GM19397 (cell line): Measurements from ENCODE around the gene TSSK6.

Experiments
- ATAC-seq: cut with Tn5 transposase; IDR thresholded peaks from one replicate; pipeline ENCODE4 v1.9.1; 2021; ENCODE audit warnings: mild to moderate bottlenecking, moderate library complexity; ENCODE audit not compliant: unreplicated experiment

The TSSK6 gene

DNA sequence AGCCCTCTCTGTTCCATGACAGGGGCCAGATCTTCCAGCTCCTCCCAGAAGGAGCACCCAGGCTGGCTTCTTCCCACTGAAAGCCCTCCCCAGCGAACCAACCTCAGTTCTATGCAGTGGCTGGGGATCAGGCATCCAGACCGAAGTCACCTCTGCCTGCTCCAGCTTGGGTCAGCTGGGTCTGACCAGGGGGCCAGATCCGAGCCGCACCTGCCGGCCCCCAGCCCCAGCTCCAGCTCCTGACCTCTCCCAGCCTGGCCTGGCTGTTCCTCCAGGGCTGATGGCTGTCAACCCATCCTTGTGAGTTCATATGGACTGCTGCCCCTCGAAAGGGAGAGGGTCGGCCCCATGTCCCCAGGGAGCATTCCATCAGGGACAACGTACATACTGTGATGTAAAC is 8.0 kb downstream of the TSSK6 start:
- ATAC-seq, result no peak

- no peak for ATAC-seq
These were observed 8.8 kb downstream of the TSSK6 start for GRCh38 chr19:19506592-19506991.

- ATAC-seq, result no peak
These were observed 9.6 kb downstream of the TSSK6 start for GRCh38 chr19:19505669-19506326.

- ATAC-seq, result no peak
These were observed 10.3 kb downstream of the TSSK6 start for GRCh38 chr19:19504754-19505668.

DNA sequence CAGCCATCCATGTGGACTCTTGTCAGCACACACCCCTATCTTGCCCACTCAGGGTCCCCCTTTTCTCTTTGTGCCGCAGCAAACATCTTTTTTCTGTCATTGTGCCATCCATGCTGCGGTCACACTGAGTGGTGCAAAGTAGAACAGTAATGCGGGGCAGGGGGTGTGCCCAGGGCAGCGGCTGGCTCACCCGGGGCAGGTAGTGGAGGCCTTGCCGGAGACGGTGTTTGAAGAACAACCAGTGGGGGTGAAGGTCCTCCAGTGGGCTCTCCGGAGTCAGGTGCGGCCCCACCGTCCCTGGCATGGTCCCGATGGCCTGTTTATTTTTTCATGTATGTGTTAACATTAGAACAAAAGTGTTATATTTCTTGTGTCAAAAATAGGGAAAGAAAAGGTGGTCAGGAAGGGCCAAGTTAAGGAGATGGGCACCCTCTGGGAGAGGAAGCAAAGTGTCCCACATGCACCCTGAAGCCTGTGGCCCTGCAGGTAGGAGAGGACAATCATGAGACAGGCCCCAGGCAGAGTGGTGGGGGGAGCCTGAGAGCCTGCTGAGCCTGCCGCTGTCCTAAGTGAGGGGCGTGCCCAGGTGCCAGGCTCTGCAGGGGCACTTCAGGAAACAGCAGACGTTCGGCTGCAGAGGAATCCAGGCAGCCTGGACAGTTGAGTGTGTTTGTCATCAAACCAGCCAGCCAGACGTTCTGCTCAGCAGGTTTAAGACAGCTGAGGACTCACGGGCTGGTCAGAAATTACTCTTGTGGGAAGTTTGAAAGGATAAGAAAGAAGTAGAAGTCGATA is 12.3 kb downstream of the TSSK6 start:
- ATAC-seq, result no peak

GRCh38 chr19:19502281-19502680 is 13.1 kb downstream of the TSSK6 start:
- no peak for ATAC-seq

DNA sequence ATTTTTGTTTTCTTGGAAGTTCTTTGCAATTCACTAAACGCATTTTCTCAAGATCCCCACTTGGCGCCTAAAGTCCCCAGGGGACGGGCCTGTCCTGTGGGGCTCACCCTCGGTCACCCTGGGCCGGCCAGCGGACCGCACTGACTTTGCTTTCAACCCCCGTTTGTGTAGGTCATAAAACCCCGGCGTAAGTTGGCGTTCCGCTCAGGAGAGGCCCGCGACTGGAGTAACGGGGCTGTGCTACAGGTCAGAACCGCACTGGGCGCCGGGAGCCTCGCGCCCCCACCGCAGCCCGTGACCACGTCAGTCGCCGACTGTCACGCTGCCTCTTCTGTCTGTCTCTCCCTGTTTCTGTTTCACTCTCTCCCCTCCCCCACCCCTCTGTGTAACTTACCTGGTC is 13.6 kb downstream of the TSSK6 start:
- ATAC-seq, result no peak

DNA sequence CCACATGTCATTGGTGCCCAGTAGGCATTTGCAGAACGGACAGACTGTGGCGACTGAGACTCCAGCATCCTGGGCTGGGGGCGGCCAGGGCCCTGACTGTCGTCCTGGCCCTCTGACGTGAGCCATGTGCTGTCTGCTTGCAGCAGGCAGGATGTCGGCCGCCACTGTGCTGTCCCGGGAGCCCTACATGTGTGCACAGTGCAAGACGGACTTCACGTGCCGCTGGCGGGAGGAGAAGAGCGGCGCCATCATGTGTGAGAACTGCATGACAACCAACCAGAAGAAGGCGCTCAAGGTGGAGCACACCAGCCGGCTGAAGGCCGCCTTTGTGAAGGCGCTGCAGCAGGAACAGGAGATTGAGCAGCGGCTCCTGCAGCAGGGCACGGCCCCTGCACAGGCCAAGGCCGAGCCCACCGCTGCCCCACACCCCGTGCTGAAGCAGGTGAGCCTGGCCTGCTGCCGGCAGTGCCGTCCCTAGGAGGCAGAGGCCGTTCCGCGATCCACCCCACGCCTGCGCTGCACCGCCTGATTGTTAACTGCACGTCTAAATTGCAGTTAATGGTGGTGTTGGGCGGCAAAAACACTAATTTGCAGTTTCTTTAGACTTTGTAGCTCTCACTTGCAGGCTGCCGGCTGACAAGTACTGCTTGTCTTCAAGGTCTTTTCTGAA is 14.2 kb downstream of the TSSK6 start:
- no peak for ATAC-seq

DNA sequence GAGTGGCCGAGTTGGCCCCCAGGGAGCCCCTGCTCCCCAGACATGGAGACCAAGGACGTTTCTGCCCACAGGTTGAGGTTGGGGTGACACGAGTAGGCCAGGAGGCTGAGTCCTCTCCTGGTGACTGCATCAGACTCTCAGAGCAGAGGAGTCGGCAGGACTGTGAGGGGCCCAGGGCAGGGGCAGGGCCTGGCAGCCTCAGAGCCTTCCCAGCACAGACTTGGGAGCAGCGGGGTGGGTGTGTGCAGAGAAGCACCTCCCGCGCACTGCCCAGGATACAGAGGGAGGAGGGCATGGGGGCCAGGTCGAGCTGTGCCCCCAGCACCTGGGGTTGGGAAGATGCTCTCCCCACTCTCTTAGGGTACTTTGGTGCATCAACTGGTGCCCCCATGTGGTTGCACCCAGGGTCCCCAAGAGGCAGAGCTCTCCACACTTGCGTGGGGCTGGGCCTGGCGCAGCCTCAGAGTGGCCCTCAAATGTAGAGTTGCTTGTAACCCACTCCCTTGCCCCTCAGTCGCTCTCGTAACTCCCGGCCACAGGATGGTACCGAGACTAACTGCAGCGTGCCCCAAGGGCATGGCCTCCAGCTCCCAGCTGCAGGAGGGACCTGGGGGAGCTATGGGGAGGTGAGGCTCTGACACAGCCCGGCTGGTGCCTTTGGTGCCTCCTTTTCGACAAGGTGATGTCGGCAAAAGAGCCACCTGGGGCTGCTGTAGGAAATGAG is 15.9 kb downstream of the TSSK6 start:
- ATAC-seq, result no peak

DNA sequence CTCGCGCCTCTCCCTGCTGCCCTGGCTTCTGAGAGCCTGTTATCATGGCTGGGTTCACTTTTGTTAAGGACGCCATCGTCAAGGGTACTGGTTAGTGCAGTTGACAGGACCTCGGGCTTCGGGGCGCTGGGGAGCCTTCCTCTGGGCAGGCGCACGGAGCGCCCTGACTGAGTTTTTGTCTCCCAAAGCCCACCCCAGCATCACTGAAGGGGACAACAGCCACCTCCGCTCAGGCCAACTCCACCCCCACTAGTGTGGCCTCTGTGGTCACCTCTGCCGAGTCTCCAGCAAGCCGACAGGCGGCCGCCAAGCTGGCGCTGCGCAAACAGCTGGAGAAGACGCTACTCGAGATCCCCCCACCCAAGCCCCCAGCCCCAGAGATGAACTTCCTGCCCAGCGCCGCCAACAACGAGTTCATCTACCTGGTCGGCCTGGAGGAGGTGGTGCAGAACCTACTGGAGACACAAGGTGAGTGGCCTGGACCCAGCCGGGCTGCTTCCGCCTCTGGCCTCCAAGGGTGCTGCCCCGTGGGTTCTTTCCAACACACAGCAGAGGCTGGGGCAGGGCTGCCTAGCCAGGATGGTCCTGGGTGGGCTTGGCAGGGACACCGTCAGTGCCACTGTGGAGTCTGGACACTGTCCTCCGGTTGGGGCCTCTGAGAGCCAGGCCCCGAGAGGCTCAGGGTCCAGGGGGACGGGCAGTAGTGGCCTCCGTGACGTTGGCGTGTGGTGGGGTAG is 16.9 kb downstream of the TSSK6 start:
- no peak for ATAC-seq

- no peak for ATAC-seq
These were observed 19.4 kb downstream of the TSSK6 start for GRCh38 chr19:19495614-19496603.

- ATAC-seq, result no peak
These were observed 21.4 kb downstream of the TSSK6 start for GRCh38 chr19:19493841-19494546.

- no peak for ATAC-seq
These were observed 23.2 kb downstream of the TSSK6 start for GRCh38 chr19:19492026-19492610.

GRCh38 chr19:19491321-19492025 is 23.9 kb downstream of the TSSK6 start:
- ATAC-seq, result no peak

GRCh38 chr19:19490214-19490968 is 25.0 kb downstream of the TSSK6 start:
- ATAC-seq, result no peak

DNA sequence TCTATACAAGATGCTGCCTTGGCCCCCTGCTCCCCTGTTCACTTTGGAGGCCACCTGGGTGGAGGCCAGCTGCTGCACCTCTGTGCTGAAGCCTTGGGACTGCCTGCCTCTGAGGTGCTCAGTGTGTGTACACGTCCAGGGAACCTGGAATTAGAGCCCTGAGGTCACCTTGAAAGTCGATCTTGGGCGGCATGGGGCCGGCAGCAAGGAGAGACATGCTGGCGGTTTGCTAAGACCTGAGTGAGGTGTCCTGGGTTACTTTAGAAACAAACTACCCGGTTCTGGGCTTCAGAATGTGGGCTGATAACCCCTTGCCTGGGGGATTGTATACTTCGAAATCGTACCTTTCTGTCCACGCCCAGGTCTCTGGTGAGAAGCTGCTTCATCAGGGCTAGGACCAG is 25.5 kb downstream of the TSSK6 start:
- ATAC-seq, result no peak
